Astrocyte of the cerebellum (primary cell): ENCODE results near the gene SWT1.

Experiments used
- DNase-seq: peaks from one replicate; pipeline ENCODE4 v3.0.0-alpha.2; 2011; ENCODE audit warnings: low read depth
- H3K4me3 ChIP-seq: 2 replicates; pipeline ENCODE4 v1.5.1; 2011; ENCODE audit warnings: mild to moderate bottlenecking, low read depth, low read length, moderate library complexity
- in situ Hi-C: cut with HindIII; loops from 2 replicates; pipeline ENCODE4 v1.10.0; 2017; ENCODE audit warnings: low sequenced_read_pairs
- TF ChIP-seq, protein P1 (sequence below): IDR thresholded peaks from 2 replicates; pipeline ENCODE4 v1.5.1; 2012; ENCODE audit warnings: low read length, low read depth, moderate library complexity, mild to moderate bottlenecking; ENCODE audit errors: missing control alignments

The SWT1 gene

DNA sequence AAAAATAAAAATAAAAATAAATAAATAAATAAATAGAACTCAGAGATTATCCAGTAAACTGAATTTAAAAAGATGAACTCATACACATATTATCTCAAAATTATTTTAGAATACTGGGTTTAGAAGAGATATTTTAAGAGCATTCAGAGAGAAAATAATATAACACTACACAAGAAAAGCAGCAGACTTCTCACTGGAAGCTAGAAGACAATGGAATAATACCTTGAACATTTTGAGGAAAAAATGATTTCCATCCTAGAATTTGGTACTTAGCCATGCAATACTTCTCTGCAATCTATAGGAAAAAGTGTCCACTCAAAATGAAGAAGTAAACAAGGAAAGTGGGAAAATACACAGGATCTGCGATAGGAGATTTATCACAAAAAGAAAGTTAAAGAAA lies 24.4 kb upstream of the SWT1 start:
- DNase-seq, result no peak
- in situ Hi-C loops, result no loop called here
- no peak overlapping the region for H3K4me3 ChIP-seq
- TF ChIP-seq, protein P1, sequence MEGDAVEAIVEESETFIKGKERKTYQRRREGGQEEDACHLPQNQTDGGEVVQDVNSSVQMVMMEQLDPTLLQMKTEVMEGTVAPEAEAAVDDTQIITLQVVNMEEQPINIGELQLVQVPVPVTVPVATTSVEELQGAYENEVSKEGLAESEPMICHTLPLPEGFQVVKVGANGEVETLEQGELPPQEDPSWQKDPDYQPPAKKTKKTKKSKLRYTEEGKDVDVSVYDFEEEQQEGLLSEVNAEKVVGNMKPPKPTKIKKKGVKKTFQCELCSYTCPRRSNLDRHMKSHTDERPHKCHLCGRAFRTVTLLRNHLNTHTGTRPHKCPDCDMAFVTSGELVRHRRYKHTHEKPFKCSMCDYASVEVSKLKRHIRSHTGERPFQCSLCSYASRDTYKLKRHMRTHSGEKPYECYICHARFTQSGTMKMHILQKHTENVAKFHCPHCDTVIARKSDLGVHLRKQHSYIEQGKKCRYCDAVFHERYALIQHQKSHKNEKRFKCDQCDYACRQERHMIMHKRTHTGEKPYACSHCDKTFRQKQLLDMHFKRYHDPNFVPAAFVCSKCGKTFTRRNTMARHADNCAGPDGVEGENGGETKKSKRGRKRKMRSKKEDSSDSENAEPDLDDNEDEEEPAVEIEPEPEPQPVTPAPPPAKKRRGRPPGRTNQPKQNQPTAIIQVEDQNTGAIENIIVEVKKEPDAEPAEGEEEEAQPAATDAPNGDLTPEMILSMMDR, result no peak

DNA sequence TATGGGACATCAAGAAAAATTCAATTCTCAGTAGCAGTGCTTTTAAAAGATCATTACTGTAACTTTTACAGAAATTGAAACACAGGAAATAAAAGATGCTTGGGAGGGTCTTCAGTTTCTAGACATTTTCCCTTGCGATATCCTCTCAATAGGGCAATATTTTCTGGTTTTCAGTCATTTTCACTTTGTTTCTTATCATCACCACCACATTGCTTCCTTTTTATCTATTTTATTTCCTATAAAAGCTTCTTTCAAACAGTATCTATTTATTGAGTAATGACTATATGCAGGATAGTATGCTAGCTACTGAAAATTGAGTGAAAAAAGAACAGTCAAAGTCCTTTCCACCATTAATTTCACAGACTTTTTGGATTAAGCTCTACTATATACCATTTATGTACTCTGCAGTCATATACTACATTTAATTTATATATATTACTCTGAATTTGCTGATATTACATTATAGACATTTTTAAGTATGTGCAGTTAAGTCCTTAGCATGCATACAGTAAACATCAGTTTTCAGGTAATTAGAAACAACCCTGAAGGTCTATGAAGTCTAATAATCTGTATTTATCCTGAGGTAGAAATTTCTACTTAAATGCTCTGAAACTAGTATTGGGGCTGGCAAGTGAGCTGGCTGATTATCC lies 18.9 kb upstream of the SWT1 start:
- in situ Hi-C loops, result no loop called here
- TF ChIP-seq, protein P1, result no peak
- DNase-seq, result no peak
- H3K4me3 ChIP-seq, result no peak overlapping the region

DNA sequence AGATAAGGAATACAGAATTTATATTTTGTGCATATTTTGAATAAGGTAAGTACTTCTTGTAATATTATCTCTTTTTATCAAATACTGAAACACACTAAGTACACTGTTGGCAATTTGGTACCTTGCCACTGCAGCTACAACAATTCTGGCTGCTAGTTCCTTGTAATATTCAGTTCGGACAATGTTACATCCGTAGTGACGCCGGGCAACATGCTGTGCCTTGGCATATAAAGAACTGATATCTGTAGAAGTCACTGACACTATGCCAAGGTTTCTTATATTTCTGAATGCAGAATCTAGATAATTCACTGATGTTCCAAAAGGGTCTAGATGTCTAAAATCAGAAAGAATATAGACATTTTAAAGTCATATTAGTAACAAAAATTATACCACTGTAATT lies 17.7 kb upstream of the SWT1 start:
- H3K4me3 ChIP-seq, result no peak overlapping the region
- in situ Hi-C loops, result no loop called here
- TF ChIP-seq, protein P1, result no peak
- peak; percentile 28 for DNase-seq

DNA sequence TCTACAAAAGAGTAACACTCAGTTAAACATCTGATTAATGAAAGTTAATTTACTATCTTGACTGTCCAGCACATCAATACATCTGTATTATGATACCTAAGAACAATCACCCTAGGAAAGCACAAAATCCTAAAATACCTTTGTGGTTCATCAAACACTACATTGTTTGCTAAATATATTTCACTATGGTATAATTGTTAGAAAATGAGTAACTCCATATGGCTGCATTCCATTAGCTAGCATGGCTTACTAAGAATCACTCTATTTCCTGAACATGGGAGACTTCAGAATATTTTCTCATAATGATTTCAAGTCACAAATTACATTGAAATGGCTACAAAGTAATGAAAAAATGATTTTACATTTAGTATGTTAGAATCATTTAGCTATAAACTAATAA lies 12.7 kb upstream of the SWT1 start:
- DNase-seq, result no peak
- in situ Hi-C loops, result no loop called here
- TF ChIP-seq, protein P1, result no peak
- no peak overlapping the region for H3K4me3 ChIP-seq

DNA sequence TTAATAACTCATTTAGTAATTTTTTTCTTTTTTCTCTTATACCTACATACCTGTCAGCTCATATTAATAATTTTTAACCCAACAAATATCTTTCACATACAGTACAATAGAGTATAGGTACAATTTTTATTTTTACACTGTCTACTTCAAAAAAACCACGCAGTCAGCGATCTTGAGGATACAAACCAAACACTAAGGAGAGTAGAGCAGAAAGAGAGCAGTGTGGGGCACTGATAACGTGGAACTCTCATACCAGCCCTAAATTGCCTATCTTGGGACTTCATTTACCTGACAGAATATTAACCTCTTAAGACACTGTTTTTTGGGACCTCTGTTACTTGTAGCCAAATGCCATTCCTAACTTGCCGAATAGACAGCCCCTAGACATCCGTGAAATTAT lies 5.8 kb upstream of the SWT1 start:
- no peak for DNase-seq
- TF ChIP-seq, protein P1, result no peak
- in situ Hi-C loops, result loop anchor here (25.0 kb wide), 1 partner anchor 536 kb away; no protein-coding TSS in a partner anchor

DNA sequence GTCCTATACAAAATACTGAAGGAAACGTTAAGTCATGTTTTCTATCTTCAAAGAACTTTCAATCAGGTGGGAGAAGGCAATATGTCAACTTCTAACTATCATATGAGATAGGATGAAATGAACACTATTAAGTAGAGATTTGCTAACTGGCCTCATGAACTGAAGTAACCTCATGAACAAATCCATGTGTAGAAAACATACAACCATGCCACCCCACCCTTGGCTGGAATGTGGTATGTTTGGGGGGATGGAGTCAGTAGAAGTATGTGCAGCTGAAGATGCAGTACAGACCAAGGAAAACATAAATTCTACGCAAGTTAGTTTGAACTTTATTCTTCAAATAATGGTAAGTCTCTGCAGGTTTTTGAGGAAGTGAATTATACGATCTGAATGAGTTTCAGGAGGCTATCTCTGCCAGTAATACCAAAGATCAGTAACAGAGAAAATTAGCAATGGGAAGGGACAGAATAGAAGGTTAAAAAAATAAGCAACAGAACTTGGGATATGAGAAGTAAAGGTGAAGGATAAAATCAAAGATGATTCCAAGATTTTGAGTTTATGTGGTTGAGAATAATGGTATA lies 4.7 kb upstream of the SWT1 start:
- TF ChIP-seq, protein P1, result no peak
- in situ Hi-C loops, result loop anchor here (25.0 kb wide), 1 partner anchor 535 kb away; no protein-coding TSS in a partner anchor
- no peak for DNase-seq
- H3K4me3 ChIP-seq, result no peak overlapping the region

More for the DNA sequence above, 5.8 kb upstream of the SWT1 start:
- no peak overlapping the region for H3K4me3 ChIP-seq
